ENCODE results near the gene WDR59.
"Not testable (repeated sequence)": the region's sequence is repeated elsewhere in the genome, so short reads cannot be mapped to it uniquely, and the experiment has no call there.

The WDR59 gene

GRCh38 chr16:74973304-74973703 is 11.6 kb downstream of the WDR59 start:
- no peak for DNase-seq (ENCODE audit: low spot score)

- peak; percentile 29 for DNase-seq (ENCODE audit: low spot score)
Measured at GRCh38 chr16:74954763-74955162, 30.2 kb downstream of the WDR59 start.

- no peak for DNase-seq (ENCODE audit: low spot score)
Measured at GRCh38 chr16:74951681-74952080, 33.2 kb downstream of the WDR59 start.

- DNase-seq (ENCODE audit: low spot score): no peak
Measured at GRCh38 chr16:74951206-74951605, 33.7 kb downstream of the WDR59 start.

GRCh38 chr16:74950511-74950910 is 34.4 kb downstream of the WDR59 start:
- DNase-seq (ENCODE audit: low spot score): no peak

GRCh38 chr16:74949309-74949708 is 35.6 kb downstream of the WDR59 start:
- DNase-seq (ENCODE audit: low spot score): no peak

GRCh38 chr16:74944466-74944865 is 40.5 kb downstream of the WDR59 start:
- peak; percentile 24 for DNase-seq (ENCODE audit: low spot score)

GRCh38 chr16:74942977-74943918 is 41.7 kb downstream of the WDR59 start:
- peak; percentile 90 for DNase-seq (ENCODE audit: low spot score)

GRCh38 chr16:74942566-74942965 is 42.4 kb downstream of the WDR59 start:
- peak; percentile 83 for DNase-seq (ENCODE audit: low spot score)

- no peak for DNase-seq (ENCODE audit: low spot score)
Measured at GRCh38 chr16:74939688-74940087, 45.2 kb downstream of the WDR59 start.

- no peak for DNase-seq (ENCODE audit: low spot score)
Measured at GRCh38 chr16:74936902-74937560, 47.9 kb downstream of the WDR59 start.

GRCh38 chr16:74931445-74931844 is 53.5 kb downstream of the WDR59 start:
- DNase-seq (ENCODE audit: low spot score): no peak

GRCh38 chr16:74929636-74930035 is 55.3 kb downstream of the WDR59 start:
- no peak for DNase-seq (ENCODE audit: low spot score)

- DNase-seq (ENCODE audit: low spot score): no peak
Measured at GRCh38 chr16:74926805-74927204, 58.1 kb downstream of the WDR59 start.

- DNase-seq (ENCODE audit: low spot score): peak; percentile 68
Measured at GRCh38 chr16:74923766-74924460, 61.0 kb downstream of the WDR59 start.

GRCh38 chr16:74922150-74923138 is 62.5 kb downstream of the WDR59 start:
- DNase-seq (ENCODE audit: low spot score): no peak

GRCh38 chr16:74921051-74921450 is 63.9 kb downstream of the WDR59 start:
- no peak for DNase-seq (ENCODE audit: low spot score)

GRCh38 chr16:74909665-74910064 is 75.3 kb downstream of the WDR59 start:
- no peak for DNase-seq (ENCODE audit: low spot score)

GRCh38 chr16:74908759-74909158 is 76.2 kb downstream of the WDR59 start:
- not testable (repeated sequence) for DNase-seq (ENCODE audit: low spot score)

GRCh38 chr16:74903901-74904678 is 80.8 kb downstream of the WDR59 start:
- DNase-seq (ENCODE audit: low spot score): peak; percentile 8

GRCh38 chr16:74903120-74903519 is 81.8 kb downstream of the WDR59 start:
- DNase-seq (ENCODE audit: low spot score): peak; percentile 64
